ENCODE measurements around the gene CHCHD2.
"Not testable (repeated sequence)": the region's sequence is repeated elsewhere in the genome, so short reads cannot be mapped to it uniquely, and the experiment has no call there.

CHCHD2 gene

DNA sequence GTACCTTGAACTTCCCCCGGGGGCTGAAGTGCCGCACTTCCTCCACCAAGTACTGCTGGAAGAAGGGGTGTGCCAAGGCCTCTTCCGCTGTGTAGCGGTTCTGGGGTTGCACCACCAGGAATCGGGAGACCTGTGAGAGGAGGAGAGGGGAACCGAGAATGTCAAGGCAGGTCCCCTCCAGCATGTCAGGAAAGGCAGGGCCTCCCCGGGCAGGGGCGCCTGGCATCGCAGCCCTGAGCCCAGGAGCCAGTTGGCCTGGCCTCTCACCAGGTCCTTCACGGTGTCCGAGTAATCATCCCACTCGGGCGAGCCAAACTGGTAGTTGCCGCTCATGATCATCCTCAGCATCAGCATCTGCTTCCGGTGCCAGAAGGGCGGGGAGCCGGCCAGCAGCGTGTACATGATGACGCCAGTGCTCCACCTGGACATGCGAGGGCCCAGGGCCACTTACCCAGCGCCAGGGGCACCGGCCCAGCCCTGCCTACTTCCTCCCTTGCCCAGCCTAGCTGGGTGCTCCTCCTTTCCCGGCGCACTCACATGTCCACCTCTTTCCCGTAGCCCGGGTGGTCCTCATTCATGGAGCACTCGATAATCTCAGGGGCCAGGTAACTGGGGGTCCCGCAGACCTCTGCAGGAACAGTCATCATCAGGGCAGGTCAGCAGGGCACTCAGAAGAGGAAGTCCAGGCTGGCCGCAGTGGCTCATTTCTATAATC, 24.5 kb downstream of the CHCHD2 start:
- no peak for DNase-seq

DNA sequence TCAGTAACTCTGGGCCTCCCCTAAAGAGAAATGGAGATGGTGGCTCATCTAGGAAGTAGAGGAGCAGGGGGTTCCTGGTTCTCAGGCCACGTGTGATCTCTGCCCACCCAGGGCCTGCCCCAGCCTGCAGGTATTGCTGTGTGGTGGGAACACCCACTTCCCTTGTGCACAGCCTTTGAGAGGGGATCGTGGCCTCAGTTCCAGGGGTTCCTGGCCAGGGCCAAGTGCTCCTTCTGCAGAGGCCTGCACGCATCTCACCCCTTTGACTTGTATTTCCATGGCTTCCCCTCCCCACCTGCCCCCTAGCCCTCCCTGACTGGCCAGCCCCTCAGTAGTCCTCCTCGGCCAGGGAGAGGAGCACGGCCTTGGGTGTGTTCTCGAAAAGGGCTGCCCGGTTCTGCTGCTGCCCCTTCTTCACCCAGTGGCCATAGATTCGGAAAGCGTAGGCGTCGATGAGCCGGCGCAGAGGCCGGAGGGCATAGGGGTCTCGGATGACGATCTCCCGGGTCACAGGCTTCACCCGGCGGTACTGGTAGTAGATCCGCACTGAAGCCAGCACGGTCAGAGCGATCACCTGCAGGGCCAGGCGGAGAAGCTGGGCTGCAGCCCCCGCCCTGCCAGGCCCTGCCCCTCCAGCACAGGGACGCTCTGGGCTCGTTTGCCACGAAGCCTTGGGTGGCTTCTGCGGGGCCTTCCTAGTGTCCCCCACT, 25.4 kb downstream of the CHCHD2 start:
- not testable (repeated sequence) for DNase-seq

DNA sequence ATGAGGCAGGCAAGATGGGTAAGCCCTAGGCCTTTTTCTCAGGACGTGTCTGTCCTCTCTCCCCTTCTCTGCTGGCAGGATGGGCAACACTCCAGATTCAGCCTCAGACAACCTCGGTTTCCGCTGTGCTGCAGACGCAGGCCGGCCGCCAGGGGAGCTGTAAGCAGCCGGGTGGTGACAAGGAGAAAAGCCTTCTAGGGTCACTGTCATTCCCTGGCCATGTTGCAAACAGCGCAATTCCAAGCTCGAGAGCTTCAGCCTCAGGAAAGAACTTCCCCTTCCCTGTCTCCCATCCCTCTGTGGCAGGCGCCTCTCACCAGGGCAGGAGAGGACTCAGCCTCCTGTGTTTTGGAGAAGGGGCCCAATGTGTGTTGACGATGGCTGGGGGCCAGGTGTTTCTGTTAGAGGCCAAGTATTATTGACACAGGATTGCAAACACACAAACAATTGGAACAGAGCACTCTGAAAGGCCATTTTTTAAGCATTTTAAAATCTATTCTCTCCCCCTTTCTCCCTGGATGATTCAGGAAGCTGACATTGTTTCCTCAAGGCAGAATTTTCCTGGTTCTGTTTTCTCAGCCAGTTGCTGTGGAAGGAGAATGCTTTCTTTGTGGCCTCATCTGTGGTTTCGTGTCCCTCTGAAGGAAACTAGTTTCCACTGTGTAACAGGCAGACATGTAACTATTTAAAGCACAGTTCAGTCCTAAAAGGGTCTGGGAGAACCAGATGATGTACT, 26.7 kb downstream of the CHCHD2 start:
- no peak for DNase-seq

DNA sequence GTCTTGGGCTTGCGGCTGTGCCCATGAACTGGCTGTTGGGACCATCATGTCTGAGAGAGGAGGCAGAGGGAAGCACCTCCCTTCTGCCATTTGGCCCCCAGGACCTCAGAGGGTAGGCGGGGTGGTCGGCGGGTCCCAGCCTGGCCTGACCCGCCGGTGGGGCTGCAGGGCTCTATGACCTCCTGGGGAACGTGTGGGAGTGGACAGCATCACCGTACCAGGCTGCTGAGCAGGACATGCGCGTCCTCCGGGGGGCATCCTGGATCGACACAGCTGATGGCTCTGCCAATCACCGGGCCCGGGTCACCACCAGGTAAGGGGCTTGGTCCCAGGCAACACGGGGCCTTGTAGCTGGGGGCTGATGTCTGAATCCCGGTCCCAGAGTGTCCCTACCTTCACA, 28.1 kb downstream of the CHCHD2 start:
- DNase-seq: no peak

DNA sequence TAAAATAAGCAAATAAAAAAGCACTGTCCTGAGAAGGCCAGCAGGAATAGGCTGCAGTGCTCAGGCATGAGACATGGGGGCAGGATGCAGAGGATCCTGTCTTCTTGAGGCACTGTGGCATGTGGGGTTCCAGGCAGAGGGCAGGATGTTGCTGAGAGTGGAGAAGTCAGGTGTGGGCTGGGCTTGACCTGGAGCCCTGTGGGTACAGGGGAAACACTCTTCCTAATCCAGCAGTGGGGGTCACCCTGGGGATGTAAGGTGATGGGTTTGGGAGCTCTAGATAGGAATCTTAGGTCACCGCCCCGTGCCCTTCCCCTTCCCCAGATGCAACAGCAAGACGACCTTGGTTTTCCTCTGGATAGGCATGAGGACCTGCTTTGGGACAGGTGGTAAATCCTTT, 28.6 kb downstream of the CHCHD2 start:
- DNase-seq: no peak

DNA sequence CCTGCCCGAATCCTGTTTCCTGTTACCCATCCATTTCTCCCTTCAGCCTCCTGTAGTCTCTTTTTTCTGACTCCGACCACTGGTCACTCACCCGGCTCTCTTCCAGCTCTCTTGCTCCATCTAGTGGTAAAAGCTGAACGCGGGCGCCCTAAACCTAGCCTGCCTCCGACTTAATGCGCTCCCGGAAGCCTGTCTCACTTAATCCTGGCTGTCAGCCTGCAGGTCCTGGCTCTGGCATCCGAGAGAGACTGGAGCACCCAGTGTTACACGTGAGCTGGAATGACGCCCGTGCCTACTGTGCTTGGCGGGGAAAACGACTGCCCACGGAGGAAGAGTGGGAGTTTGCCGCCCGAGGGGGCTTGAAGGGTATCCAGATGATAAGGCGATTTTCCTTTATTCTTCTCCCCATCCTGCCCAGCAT, 31.9 kb downstream of the CHCHD2 start:
- DNase-seq: peak; percentile 70

DNA sequence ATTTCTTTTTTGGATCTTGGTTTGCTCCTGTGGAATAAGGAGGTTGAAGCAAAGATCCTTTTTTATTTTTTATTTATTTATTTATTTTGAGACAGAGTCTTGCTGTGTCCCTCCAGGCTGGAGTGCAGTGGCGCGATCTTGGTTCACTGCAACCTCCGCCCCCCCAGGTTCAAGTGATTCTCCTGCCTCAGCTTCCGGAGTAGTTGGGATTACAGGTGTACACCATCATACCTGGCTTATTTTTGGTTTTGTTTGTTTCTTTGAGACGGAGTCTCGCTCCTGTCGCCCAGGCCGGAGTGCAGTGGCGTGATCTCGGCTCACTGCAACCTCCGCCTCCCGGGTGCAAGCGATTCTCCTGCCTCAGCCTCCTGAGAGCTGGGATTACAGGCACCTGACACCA, 39.9 kb downstream of the CHCHD2 start:
- not testable (repeated sequence) for DNase-seq

DNA sequence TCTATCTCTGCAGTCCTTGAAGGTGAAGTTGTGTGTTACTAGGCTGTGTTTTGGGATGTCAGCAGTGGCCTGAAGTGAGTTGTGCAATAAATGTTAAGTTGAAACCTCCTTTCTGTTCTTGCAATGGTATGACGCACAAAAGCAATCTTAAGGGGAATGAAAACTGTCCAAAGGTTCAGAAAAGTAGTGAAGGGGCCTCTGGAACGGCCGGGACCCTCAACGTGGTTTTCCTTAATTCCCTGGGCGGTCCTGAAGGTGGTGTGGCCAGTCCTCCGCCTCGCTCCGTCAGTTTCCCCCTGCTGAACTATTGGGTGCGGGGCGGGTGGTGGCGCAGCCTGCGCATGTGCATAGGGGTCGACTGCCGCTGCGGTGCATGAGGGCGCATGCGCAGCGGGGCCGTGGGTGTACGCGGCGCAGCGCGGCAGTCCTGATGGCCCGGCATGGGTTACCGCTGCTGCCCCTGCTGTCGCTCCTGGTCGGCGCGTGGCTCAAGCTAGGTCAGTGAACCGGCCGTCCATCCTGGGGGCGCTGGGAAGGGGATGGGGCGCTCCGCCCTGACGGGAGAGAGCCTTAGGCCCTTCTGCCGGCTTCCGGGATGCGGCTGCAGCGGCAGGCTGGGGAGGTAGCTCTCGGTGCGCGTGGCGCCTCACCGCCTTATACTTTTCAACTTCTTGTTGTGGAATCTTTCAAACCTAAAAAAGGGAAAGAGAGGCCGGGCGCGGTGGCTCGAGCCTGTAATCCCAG, 42.2 kb downstream of the CHCHD2 start, which contains the start of gene SUMF2:
Gene SUMF2, plus strand, starts transcription at position 405 of the 744 bp plus-strand sequence. Its CDS starts 26 bp downstream, at position 431.
- peak; percentile 94 for DNase-seq

DNA sequence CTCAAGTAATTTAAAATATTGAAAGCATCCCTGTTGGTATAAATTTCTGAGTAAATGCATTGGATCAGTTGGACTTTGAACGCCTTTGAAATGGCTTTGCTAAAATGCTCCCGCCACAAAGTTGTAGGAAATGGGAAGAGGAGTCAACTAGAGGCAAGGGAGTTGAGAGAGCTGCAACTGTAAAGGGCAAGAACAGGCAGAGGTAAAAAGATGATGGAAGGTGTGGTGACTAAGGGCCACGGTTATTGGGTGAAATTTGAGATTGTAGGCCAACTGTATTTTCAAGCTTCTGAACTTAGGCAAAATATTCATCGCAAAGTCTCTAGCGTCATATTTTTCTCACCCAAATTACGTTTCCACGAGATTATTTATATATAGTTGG, 42.8 kb downstream of the CHCHD2 start:
- DNase-seq: no peak

DNA sequence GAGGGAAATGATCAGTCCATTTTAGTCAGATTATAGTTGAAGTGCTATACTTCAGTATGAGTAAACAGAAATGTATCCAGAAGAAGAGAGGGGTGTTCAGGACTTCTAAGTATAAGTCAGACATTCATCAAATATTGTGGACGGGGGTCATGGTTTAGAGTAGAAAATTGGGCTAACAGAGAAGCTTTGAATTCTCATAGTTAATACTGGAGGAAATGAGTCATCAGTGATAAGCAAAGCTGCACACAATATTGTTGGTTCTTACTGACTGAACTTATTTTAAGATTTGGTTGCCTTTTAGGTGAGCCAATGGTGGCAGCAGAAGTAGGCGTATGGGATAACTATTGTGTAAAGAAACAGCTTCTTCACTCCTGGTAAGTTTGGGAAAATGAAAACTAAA, 43.9 kb downstream of the CHCHD2 start:
- no peak for DNase-seq

DNA sequence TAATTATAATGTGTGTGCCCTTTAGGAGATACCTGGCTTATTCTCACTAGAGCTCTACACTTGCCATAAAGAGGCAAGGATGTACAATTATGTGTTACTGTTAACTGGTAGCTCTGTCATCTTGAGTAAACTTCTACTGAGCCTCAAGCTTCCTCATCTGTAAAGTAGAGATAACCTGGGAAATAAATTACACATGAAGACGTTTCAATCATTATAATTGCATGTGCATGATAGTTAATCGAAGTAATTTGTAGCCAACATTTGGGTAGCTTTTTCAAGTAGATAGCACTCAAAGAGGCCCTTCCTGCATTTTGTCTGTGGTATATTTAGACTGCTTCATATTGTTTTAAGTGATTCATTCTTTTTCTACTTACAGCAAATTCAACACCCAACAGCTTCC, 52.3 kb downstream of the CHCHD2 start:
- no peak for DNase-seq

DNA sequence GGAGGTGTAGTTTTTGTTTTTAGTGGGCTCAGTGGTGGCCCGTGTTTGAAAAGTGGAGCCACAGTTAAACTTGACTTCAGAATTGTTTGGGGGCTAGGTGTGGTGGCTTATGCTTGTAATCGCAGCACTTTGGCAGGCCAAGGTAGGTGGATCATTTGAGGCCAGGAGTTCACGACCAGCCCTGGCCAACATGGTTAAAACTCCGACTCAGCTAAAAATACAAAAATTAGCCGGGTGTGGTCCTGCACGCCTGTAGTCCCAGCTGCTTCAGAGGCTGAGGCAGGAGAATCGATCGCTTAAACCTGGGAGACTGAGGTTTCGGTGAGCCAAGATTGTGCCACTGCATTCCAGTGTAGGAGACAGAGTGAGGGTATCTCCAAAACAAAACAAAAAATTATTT, 52.9 kb downstream of the CHCHD2 start:
- no peak for DNase-seq
